HL-60 (cell line): ENCODE measurements around the gene REXO1.

ENCODE experiments used
- DNase-seq, 2 experiments: peaks; one replicate each; pipeline ENCODE4 v3.0.0-alpha.2; 2010 to 2020; ENCODE audit warnings: low read depth in 1 of 2, low spot score in 1 of 2
- H3K27ac ChIP-seq: fragments of 250-450 bp; sonication (Bioruptor Pico); replicated peaks from 2 replicates; pipeline ENCODE4 v1.5.1; 2020; ENCODE audit warnings: mild to moderate bottlenecking, moderate library complexity
- H3K27me3 ChIP-seq: fragments of 250-450 bp; sonication (Bioruptor Pico); 2 replicates; pipeline ENCODE4 v1.5.1; 2021; ENCODE audit warnings: mild to moderate bottlenecking, moderate library complexity; ENCODE audit not compliant: insufficient read depth, poor library complexity, severe bottlenecking
- H3K4me3 ChIP-seq: replicated peaks from 2 replicates; pipeline ENCODE4 v1.5.1; 2011; ENCODE audit warnings: mild to moderate bottlenecking, control low read depth, low read length; ENCODE audit not compliant: insufficient read depth
- GABPA ChIP-seq: IDR thresholded peaks from 2 replicates; pipeline ENCODE4 v1.6.1; 2012; ENCODE audit warnings: low read depth
- POLR2AphosphoS5 ChIP-seq: IDR thresholded peaks from 2 replicates; pipeline ENCODE4 v1.6.1; 2012; ENCODE audit warnings: low read depth
- SPI1 ChIP-seq: IDR thresholded peaks from 2 replicates; pipeline ENCODE4 v1.6.1; 2012; ENCODE audit warnings: low read depth, mild to moderate bottlenecking, borderline replicate concordance
- TF ChIP-seq, protein P1 (sequence below): IDR thresholded peaks from 2 replicates; pipeline ENCODE4 v1.6.1; 2012; ENCODE audit warnings: low read depth; ENCODE audit not compliant: insufficient replicate concordance
- TF ChIP-seq, protein P2 (sequence below): IDR thresholded peaks from one replicate; pipeline ENCODE4 v1.5.1; 2011; ENCODE audit warnings: low read length, control low read depth, inconsistent platforms; ENCODE audit not compliant: insufficient read depth

REXO1 gene

DNA sequence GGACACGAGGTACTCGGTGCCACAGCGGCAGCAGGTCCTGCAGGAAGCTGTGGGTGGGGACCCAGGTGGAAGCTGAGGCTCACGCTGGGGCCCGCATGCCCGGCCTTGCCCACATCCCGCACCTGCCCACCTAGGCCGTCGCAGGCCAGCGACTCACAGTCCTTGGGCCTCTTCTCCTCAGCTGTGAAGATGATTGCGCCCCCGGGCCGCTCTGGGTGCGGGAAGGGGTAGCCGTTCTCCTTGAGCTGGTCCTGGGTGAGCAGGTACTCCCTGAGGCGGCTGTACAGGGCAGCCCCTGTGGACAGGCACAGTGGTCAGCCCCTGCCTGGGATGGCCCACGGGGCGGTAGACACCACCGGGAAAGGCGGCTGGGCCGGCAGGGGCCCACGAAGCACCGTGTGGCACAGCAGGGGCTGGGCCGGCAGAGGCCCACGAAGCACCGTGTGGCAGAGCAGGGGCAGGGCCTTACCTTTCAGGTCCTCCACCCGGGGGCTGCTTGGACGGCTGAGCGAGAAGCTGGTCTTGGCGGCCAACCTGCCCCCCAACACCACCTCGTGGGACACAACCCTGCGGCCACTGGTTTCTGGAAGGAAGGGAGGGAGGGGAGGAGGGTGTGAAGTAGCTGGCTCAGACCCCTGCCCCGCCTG lies 29.6 kb downstream of the REXO1 start:
- H3K27ac ChIP-seq = no peak overlapping the region
- no peak for DNase-seq
- TF ChIP-seq, protein P1, sequence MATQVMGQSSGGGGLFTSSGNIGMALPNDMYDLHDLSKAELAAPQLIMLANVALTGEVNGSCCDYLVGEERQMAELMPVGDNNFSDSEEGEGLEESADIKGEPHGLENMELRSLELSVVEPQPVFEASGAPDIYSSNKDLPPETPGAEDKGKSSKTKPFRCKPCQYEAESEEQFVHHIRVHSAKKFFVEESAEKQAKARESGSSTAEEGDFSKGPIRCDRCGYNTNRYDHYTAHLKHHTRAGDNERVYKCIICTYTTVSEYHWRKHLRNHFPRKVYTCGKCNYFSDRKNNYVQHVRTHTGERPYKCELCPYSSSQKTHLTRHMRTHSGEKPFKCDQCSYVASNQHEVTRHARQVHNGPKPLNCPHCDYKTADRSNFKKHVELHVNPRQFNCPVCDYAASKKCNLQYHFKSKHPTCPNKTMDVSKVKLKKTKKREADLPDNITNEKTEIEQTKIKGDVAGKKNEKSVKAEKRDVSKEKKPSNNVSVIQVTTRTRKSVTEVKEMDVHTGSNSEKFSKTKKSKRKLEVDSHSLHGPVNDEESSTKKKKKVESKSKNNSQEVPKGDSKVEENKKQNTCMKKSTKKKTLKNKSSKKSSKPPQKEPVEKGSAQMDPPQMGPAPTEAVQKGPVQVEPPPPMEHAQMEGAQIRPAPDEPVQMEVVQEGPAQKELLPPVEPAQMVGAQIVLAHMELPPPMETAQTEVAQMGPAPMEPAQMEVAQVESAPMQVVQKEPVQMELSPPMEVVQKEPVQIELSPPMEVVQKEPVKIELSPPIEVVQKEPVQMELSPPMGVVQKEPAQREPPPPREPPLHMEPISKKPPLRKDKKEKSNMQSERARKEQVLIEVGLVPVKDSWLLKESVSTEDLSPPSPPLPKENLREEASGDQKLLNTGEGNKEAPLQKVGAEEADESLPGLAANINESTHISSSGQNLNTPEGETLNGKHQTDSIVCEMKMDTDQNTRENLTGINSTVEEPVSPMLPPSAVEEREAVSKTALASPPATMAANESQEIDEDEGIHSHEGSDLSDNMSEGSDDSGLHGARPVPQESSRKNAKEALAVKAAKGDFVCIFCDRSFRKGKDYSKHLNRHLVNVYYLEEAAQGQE = no peak
- TF ChIP-seq, protein P2, sequence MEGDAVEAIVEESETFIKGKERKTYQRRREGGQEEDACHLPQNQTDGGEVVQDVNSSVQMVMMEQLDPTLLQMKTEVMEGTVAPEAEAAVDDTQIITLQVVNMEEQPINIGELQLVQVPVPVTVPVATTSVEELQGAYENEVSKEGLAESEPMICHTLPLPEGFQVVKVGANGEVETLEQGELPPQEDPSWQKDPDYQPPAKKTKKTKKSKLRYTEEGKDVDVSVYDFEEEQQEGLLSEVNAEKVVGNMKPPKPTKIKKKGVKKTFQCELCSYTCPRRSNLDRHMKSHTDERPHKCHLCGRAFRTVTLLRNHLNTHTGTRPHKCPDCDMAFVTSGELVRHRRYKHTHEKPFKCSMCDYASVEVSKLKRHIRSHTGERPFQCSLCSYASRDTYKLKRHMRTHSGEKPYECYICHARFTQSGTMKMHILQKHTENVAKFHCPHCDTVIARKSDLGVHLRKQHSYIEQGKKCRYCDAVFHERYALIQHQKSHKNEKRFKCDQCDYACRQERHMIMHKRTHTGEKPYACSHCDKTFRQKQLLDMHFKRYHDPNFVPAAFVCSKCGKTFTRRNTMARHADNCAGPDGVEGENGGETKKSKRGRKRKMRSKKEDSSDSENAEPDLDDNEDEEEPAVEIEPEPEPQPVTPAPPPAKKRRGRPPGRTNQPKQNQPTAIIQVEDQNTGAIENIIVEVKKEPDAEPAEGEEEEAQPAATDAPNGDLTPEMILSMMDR = no peak
- no peak for TF ChIP-seq GABPA
- no peak for TF ChIP-seq POLR2AphosphoS5
- TF ChIP-seq SPI1 = no peak

DNA sequence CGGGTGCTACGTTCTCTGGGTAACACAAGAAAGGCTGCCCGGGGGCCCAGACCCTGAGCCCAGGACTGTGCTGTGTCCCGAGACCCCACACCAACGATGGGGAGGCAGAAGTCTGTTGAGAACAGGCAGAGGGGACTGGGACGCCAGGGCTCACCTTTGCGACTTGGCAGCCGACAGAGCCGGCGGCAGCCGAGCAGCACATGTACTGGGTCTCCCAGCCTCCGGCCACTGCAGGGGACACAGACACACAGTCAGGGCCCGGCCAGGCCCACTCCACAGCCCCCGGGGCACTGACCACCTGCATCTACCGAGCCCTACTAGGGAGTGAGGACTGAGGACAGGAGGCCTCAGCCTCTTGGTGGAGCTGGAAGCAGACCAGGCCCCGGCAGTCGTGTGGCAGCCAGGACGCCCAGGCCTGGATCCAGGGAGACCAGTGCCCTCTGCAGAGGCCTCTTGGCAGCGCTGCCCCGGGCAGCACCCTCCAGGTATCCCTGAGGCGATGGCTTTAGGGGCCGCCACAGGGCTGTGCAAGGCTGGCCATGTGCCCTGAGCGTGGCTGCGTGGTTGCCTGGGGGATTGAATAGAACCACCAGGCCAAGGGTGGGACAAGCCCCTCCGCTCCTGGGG lies 30.6 kb downstream of the REXO1 start:
- no peak overlapping the region for H3K27ac ChIP-seq
- no peak overlapping the region for H3K4me3 ChIP-seq
- no peaks in the 10 kb centered on the region for H3K27me3 ChIP-seq
- DNase-seq = no peak
- TF ChIP-seq SPI1 (no peak), POLR2AphosphoS5 (no peak), GABPA (no peak)
- TF ChIP-seq, protein P1 = no peak
- TF ChIP-seq, protein P2 = no peak

More for the DNA sequence above, 29.6 kb downstream of the REXO1 start:
- H3K27me3 ChIP-seq = no peaks in the 10 kb centered on the region
- H3K4me3 ChIP-seq = no peak overlapping the region

DNA sequence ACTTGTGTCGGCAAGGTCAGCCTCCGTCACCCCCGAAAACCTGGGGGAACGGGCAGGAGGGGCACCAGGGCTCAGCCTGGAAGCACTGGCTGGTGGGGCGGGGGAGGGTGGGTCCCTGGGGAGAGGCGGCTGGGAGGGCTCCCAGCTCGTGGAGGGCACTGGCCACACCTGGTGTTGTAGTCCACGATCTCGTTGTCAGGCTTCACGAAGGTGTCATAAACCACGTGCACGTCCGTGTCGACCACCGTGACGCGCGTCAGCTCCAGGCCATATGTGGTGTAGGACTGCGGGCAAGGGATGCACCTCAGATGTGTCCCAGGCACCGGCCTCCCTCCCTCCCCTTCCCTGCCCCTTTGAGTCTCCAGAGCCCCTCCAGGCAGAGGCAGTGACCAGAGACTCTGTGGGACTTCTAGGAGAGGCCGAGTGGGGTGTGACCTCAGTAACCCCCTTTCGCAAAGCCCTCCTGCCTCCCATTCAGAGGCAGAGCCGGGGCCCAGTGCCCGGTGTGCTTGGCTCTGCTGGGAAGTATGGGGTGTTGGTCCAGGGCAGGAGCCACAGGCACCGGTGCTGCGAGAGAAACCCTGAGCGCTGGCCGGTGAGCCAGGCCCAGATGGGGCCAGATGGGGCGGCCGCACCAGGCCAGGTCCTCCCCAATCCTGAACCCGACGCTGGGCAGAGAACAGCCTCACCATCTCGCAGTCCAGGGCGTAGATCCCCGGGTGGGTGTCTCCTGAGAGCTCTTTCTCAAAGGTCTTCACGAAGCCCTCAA lies 31.6 kb downstream of the REXO1 start:
- H3K27ac ChIP-seq = no peak overlapping the region
- TF ChIP-seq POLR2AphosphoS5 (no peak), SPI1 (no peak), GABPA (no peak)
- TF ChIP-seq, protein P1 = no peak
- TF ChIP-seq, protein P2 = no peak
- DNase-seq = no peak

More for the DNA sequence above, 31.6 kb downstream of the REXO1 start:
- H3K4me3 ChIP-seq = no peak overlapping the region
- no peaks in the 10 kb centered on the region for H3K27me3 ChIP-seq
